Esophagus squamous epithelium (tissue), 4 donors: ENCODE data around the gene HDAC8.
"Not testable (repeated sequence)": the region's sequence is repeated elsewhere in the genome, so short reads cannot be mapped to it uniquely, and the experiment has no call there.

Experiments used
- CTCF ChIP-seq, 6 experiments: fragments of 450-650 bp in 4 of 6; fragments of 200-600 bp in 2 of 6; sonication (generic) in 2 of 6; IDR thresholded peaks; one replicate each; pipeline ENCODE4 v1.5.1; 2016 to 2019; ENCODE audit warnings: antibody characterized with exemption in 6 of 6, mild to moderate bottlenecking in 4 of 6, moderate library complexity in 4 of 6
- POLR2A ChIP-seq, 4 donors: fragments of 450-650 bp; IDR thresholded peaks; one replicate each; pipeline ENCODE4 v1.6.1; 2017; ENCODE audit warnings: antibody characterized with exemption in 4 of 4, mild to moderate bottlenecking in 4 of 4, moderate library complexity in 3 of 4

- TF ChIP-seq CTCF, POLR2A (IDR thresholded peaks at IDR 0.05): not testable (repeated sequence)
These were observed 167.5 kb downstream of the HDAC8 start for GRCh38 chrX:72405136-72405535.
